Peyer's patch (tissue), 4 donors: ENCODE results near the gene PSMC3IP.
A peak's percentile ranks its signal among the peaks of the same experiment; 100 is the strongest.

Source experiments
- POLR2A ChIP-seq, 2 donors: fragments of 450-650 bp; IDR thresholded peaks; one replicate each; pipeline ENCODE4 v1.5.1; 2017; ENCODE audit warnings: antibody characterized with exemption in 2 of 2, mild to moderate bottlenecking in 2 of 2, moderate library complexity in 2 of 2
- TF ChIP-seq, protein P1 (sequence below), 6 experiments: fragments of 450-650 bp in 4 of 6; fragments of 200-600 bp in 2 of 6; sonication (generic) in 1 of 6; IDR thresholded peaks; one replicate each; pipeline ENCODE4 v1.5.1; 2017 to 2019; ENCODE audit warnings: antibody characterized with exemption in 6 of 6, mild to moderate bottlenecking in 3 of 6, moderate library complexity in 1 of 6

DNA sequence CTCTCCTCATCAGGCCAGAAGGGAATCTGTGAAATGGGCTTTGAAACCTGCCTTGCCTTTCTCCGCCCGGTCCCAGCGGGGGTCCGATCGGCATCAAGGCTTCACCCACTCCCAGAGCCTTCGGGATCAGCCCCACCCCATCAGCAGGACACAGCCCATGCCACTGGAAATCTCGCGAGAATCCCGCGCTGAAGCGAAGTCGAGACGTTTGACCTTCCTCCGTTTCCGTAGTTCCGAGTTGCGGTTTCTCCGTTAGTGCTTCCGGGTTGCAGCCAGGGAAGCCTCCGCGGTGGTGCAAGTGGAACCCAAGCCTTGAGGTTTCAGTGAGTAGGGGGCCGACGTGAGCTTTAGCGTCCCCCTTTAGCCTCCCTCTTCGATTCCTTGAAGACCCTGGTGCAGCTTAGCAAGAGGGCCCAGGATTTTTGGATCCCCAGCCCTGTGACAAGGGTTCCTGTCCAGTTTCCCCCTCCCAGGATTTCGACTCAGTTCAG lies 15.6 kb downstream of the PSMC3IP start, which contains the start of gene COASY:
- TF ChIP-seq, protein P1, sequence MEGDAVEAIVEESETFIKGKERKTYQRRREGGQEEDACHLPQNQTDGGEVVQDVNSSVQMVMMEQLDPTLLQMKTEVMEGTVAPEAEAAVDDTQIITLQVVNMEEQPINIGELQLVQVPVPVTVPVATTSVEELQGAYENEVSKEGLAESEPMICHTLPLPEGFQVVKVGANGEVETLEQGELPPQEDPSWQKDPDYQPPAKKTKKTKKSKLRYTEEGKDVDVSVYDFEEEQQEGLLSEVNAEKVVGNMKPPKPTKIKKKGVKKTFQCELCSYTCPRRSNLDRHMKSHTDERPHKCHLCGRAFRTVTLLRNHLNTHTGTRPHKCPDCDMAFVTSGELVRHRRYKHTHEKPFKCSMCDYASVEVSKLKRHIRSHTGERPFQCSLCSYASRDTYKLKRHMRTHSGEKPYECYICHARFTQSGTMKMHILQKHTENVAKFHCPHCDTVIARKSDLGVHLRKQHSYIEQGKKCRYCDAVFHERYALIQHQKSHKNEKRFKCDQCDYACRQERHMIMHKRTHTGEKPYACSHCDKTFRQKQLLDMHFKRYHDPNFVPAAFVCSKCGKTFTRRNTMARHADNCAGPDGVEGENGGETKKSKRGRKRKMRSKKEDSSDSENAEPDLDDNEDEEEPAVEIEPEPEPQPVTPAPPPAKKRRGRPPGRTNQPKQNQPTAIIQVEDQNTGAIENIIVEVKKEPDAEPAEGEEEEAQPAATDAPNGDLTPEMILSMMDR (IDR thresholded peaks at IDR 0.05): no peak
- peak; percentile 57 to 61 for TF ChIP-seq POLR2A (IDR thresholded peaks at IDR 0.05)
